ENCODE measurements around the gene G2E3. TPM values are rescaled to one million over a fixed set of nuclear protein-coding genes. Genes with fewer than 3 reads are reported as not detected.

The G2E3 gene
- total RNA-seq, 4 donors from 2014 or later = 9.5 to 17.5 (median 10.7) TPM

- TF ChIP-seq CTCF (IDR thresholded peaks at IDR 0.05) = peak; percentile 32 to 79 (median 62)
- no peak for TF ChIP-seq POLR2A (IDR thresholded peaks at IDR 0.05)
- no peak for DNase-seq
- Histone ChIP-seq H3K9me3 (no peaks in the 10 kb centered on the region), H3K4me3 (replicated peaks in 1 of 3) (no peak overlapping the region), H3K27me3 (no peaks in the 10 kb centered on the region), H3K36me3 (no peaks in the 10 kb centered on the region), H3K27ac (no peak overlapping the region), H3K4me1 (peaks cover 0 to 4% of the 10 kb centered on the region in 2 donors)
- WGBS, 2 donors = 33 to 37% methylated on average over 9 of the region's 9 CpGs
- intact Hi-C loops (cut with DNase I) = loop anchor here (10.0 kb wide), 1 partner anchor 147 kb away; no protein-coding TSS in a partner anchor
These were observed 36.8 kb upstream of the G2E3 start for GRCh38 chr14:30521899-30522736.

- Histone ChIP-seq H3K4me1 (peaks cover 0 to 4% of the 10 kb centered on the region in 2 donors), H3K36me3 (no peaks in the 10 kb centered on the region), H3K9me3 (no peaks in the 10 kb centered on the region), H3K27ac (no peak overlapping the region), H3K4me3 (replicated peaks in 1 of 3) (no peak overlapping the region), H3K27me3 (no peaks in the 10 kb centered on the region)
- no peak for DNase-seq
- intact Hi-C loops (cut with DNase I) = loop anchor here (10.0 kb wide), 1 partner anchor 151 kb away; no protein-coding TSS in a partner anchor
- no peak for TF ChIP-seq CTCF (IDR thresholded peaks at IDR 0.05)
- no peak for TF ChIP-seq POLR2A (IDR thresholded peaks at IDR 0.05)
- 88 to 93% methylated on average over 2 of the region's 2 CpGs for WGBS, 2 donors
These were observed 33.1 kb upstream of the G2E3 start for GRCh38 chr14:30525833-30526232.

GRCh38 chr14:30527196-30527595 is 31.8 kb upstream of the G2E3 start:
- WGBS, 2 donors = 95% methylated on average over 7 of the region's 7 CpGs
- intact Hi-C loops (cut with DNase I) = loop anchor here (10.0 kb wide), 1 partner anchor 152 kb away; no protein-coding TSS in a partner anchor
- Histone ChIP-seq H3K36me3 (no peaks in the 10 kb centered on the region), H3K27ac (no peak overlapping the region), H3K4me1 (no peaks in the 10 kb centered on the region), H3K27me3 (no peaks in the 10 kb centered on the region), H3K9me3 (no peaks in the 10 kb centered on the region), H3K4me3 (replicated peaks in 1 of 3) (no peak overlapping the region)
- DNase-seq = no peak
- no peak for TF ChIP-seq CTCF (IDR thresholded peaks at IDR 0.05)
- TF ChIP-seq POLR2A (IDR thresholded peaks at IDR 0.05) = no peak

GRCh38 chr14:30528119-30528518 is 30.8 kb upstream of the G2E3 start:
- no peaks in the 10 kb centered on the region for H3K27me3 ChIP-seq
- no peaks in the 10 kb centered on the region for H3K36me3 ChIP-seq
- no peak overlapping the region for H3K4me3 ChIP-seq (replicated peaks in 1 of 3)
- TF ChIP-seq CTCF (IDR thresholded peaks at IDR 0.05) = no peak
- TF ChIP-seq POLR2A (IDR thresholded peaks at IDR 0.05) = no peak
- WGBS, 2 donors = 91 to 96% methylated on average over 4 to 5 of the region's 5 CpGs
- H3K4me1 ChIP-seq = no peaks in the 10 kb centered on the region
- intact Hi-C loops (cut with DNase I) = loop anchor here (10.0 kb wide), 1 partner anchor 153 kb away; no protein-coding TSS in a partner anchor
- H3K9me3 ChIP-seq = no peaks in the 10 kb centered on the region
- no peak overlapping the region for H3K27ac ChIP-seq
- DNase-seq = no peak
